BLaER1 (cell line): Measurements from ENCODE around the gene TASP1.

Source experiments
- H3K27ac ChIP-seq: shearing (Covaris generic); formaldehyde crosslinking; 2 replicates; pipeline ENCODE4 v1.8.1; 2022
- H3K27me3 ChIP-seq: shearing (Covaris generic); formaldehyde crosslinking; 2 replicates; pipeline ENCODE4 v1.8.1; 2022
- H3K36me3 ChIP-seq: shearing (Covaris generic); formaldehyde crosslinking; 2 replicates; pipeline ENCODE4 v1.8.1; 2022
- H3K4me1 ChIP-seq: shearing (Covaris generic); formaldehyde crosslinking; 2 replicates; pipeline ENCODE4 v1.8.1; 2022
- H3K4me2 ChIP-seq: shearing (Covaris generic); formaldehyde crosslinking; 2 replicates; pipeline ENCODE4 v1.8.1; 2022
- H3K4me3 ChIP-seq: shearing (Covaris generic); formaldehyde crosslinking; 2 replicates; pipeline ENCODE4 v1.8.1; 2022
- H3K9ac ChIP-seq: shearing (Covaris generic); formaldehyde crosslinking; 2 replicates; pipeline ENCODE4 v1.8.1; 2022
- H3K9me3 ChIP-seq: shearing (Covaris generic); formaldehyde crosslinking; 2 replicates; pipeline ENCODE4 v1.8.1; 2022
- H4K20me1 ChIP-seq: shearing (Covaris generic); formaldehyde crosslinking; 2 replicates; pipeline ENCODE4 v1.8.1; 2022
- Cebpa-rat ChIP-seq: shearing (Covaris generic); IDR thresholded peaks from 2 replicates; pipeline ENCODE4 v1.8.1; 2022

The TASP1 gene

DNA sequence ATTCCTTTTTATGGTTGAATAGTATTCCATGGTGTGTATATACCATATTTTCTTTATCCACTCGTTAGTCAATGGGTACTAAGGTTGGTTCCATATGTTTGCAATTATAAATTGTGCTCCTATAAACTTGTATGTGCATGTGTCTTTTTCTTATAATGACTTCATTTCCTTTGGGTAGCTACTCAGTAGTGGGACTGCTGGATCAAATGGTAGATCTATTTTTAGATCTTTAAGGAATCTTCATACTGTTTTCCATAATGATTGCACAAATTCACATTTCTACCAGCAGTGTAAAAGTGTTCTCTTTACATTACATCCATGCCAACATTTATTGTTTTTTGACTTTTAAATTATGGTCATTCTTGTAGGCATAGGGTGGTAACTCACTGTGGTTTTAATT lies 164.3 kb downstream of the TASP1 start:
- H3K27me3 ChIP-seq, result no peaks in the 10 kb centered on the region
- TF ChIP-seq Cebpa-rat, result no peak
- H3K4me2 ChIP-seq, result no peak overlapping the region
- no peaks in the 10 kb centered on the region for H3K4me1 ChIP-seq
- no peak overlapping the region for H3K4me3 ChIP-seq
- H3K27ac ChIP-seq, result no peak overlapping the region
- H3K9ac ChIP-seq, result no peak overlapping the region
- H3K36me3 ChIP-seq, result peaks cover 7% of the 10 kb centered on the region; the same call in 1 of the 2 replicates
- no peaks in the 10 kb centered on the region for H4K20me1 ChIP-seq
- H3K9me3 ChIP-seq, result 0 out of 2 replicates have a peak, but pooled peaks cover 3% of the 10 kb centered on the region

DNA sequence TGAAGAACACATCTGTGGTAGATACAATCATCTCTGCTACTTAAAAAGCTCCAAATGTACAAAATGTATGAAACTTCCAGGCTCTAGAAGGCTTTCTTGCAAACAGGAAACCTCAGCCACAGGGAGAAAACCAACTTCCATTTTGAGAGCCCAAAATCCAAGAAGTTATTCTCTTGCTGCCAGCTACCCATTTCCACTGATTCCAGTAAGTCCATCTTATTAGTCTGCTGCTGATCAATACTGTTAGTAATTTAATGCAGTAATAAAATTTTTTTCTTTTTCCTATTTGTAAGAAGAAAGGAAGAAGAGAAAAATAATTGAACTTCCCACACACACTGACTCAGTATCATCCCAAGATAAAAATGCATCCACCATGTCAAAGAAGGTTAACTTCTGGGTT lies 169.5 kb downstream of the TASP1 start:
- Histone ChIP-seq H4K20me1 (no peaks in the 10 kb centered on the region), H3K27me3 (no peaks in the 10 kb centered on the region), H3K4me2 (no peak overlapping the region), H3K4me1 (no peaks in the 10 kb centered on the region), H3K27ac (no peak overlapping the region), H3K9me3 (0 out of 2 replicates have a peak, but pooled peaks cover 3% of the 10 kb centered on the region), H3K4me3 (no peak overlapping the region), H3K36me3 (0 out of 2 replicates have a peak, but pooled peaks cover 5% of the 10 kb centered on the region), H3K9ac (no peak overlapping the region)
- no peak for TF ChIP-seq Cebpa-rat

DNA sequence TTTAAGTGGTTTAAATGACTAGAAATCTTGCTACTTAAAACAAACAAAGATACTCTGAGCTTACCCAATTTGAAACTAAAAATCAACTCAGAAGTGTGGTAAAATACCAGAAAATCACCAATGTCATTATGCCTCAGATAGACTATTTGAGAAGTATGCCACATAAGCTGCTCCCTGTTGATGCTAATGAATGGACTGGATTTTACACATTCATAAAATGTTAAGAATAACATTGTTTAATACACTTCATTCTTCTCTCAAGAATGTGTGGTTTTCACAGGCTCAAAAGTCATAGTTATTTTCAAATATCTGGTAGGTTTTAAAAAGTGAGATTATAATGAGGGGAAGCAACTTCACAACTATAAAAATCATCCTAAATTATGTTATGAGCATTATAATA lies 170.6 kb downstream of the TASP1 start:
- Histone ChIP-seq H3K4me3 (no peak overlapping the region), H3K36me3 (0 out of 2 replicates have a peak, but pooled peaks cover 5% of the 10 kb centered on the region), H3K27ac (no peak overlapping the region), H3K4me1 (no peaks in the 10 kb centered on the region), H3K9ac (no peak overlapping the region), H3K4me2 (no peak overlapping the region), H3K27me3 (no peaks in the 10 kb centered on the region), H3K9me3 (no peaks in the 10 kb centered on the region), H4K20me1 (no peaks in the 10 kb centered on the region)
- no peak for TF ChIP-seq Cebpa-rat

DNA sequence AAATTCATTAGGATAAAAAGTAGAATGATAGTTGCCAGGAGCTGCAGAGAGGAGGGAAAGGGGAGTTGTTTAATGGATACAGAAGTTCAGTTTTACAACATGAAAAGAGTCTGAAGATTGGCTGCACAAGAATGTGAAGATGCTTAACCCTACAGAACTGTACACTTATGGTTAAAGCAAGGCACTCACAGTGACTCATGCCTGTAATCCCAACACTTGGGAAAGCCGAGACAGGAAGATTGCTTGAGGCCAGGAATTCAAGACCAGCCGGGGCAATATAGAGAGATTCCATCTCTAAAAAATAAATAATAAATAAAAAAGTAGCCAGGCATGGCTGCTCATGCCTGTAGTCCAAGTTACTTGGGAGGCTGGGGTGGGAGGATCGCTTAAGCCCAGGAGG lies 174.0 kb downstream of the TASP1 start:
- H3K36me3 ChIP-seq, result no peaks in the 10 kb centered on the region
- no peak overlapping the region for H3K27ac ChIP-seq
- no peaks in the 10 kb centered on the region for H4K20me1 ChIP-seq
- H3K4me2 ChIP-seq, result no peak overlapping the region
- no peaks in the 10 kb centered on the region for H3K4me1 ChIP-seq
- H3K27me3 ChIP-seq, result no peaks in the 10 kb centered on the region
- H3K9ac ChIP-seq, result no peak overlapping the region
- H3K4me3 ChIP-seq, result no peak overlapping the region
- TF ChIP-seq Cebpa-rat, result no peak
- no peaks in the 10 kb centered on the region for H3K9me3 ChIP-seq

GRCh38 chr20:13461849-13462458 lies 176.8 kb downstream of the TASP1 start:
- Histone ChIP-seq H3K27me3 (no peaks in the 10 kb centered on the region), H4K20me1 (no peaks in the 10 kb centered on the region), H3K36me3 (no peaks in the 10 kb centered on the region), H3K9ac (no peak overlapping the region), H3K27ac (no peak overlapping the region), H3K4me3 (no peak overlapping the region), H3K4me1 (no peaks in the 10 kb centered on the region), H3K4me2 (no peak overlapping the region), H3K9me3 (no peaks in the 10 kb centered on the region)
- TF ChIP-seq Cebpa-rat, result no peak

DNA sequence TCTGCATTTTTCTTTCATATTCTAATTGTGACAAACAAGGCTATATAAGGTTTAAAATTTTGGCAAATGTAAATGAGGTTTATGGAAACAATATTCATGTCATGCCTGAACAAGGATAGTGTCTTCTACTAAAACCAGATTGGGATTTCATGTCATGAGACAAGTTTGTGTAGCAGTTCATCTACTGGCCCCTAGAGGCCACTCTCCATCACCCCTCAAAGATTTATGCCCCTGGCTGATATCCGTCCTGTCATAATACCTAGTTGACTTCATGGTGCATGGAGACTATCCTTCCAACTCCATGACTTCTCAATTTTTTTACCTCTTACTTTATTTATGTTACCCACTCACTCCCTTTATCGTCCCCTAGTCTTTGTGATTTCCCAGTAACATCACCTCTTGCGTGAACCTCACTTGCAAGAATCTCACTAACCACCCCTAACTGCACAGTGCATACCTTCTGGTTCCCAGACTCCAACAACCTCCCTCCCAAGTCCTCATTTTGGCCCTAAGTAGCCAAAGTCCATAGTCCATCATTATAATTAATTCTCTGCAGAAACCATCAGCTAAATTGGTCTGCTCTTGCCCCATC lies 179.8 kb downstream of the TASP1 start:
- no peaks in the 10 kb centered on the region for H4K20me1 ChIP-seq
- H3K4me1 ChIP-seq, result no peaks in the 10 kb centered on the region
- no peak overlapping the region for H3K4me3 ChIP-seq
- no peaks in the 10 kb centered on the region for H3K27me3 ChIP-seq
- TF ChIP-seq Cebpa-rat, result no peak
- H3K27ac ChIP-seq, result no peak overlapping the region
- no peaks in the 10 kb centered on the region for H3K9me3 ChIP-seq
- H3K36me3 ChIP-seq, result 0 out of 2 replicates have a peak, but pooled peaks cover 4% of the 10 kb centered on the region
- no peak overlapping the region for H3K4me2 ChIP-seq
- H3K9ac ChIP-seq, result no peak overlapping the region

GRCh38 chr20:13457487-13457886 lies 181.2 kb downstream of the TASP1 start:
- Histone ChIP-seq H3K4me1 (no peaks in the 10 kb centered on the region), H3K4me3 (no peak overlapping the region), H3K4me2 (no peak overlapping the region), H3K27ac (no peak overlapping the region), H3K9ac (no peak overlapping the region), H3K27me3 (no peaks in the 10 kb centered on the region), H3K9me3 (no peaks in the 10 kb centered on the region), H4K20me1 (no peaks in the 10 kb centered on the region), H3K36me3 (0 out of 2 replicates have a peak, but pooled peaks cover 4% of the 10 kb centered on the region)
- no peak for TF ChIP-seq Cebpa-rat

DNA sequence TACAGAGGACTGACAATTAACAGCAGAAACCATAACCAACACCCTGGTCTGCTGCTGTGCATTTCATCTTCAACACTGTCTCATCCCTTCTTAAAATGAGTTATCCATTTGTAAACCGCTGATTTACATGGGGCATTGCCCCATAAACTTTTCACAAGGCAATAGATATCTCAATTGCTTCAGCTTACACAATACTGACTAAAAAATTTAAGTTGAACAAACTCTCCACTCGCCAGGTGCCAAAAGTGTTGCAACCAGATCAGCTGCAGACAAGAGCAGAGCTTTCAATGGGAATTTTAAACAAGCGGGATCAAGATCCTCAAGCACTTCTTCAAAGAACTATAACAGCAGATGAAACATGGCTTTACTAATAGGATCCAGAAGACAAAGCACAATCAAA lies 183.0 kb downstream of the TASP1 start:
- Histone ChIP-seq H3K27me3 (no peaks in the 10 kb centered on the region), H3K4me1 (no peaks in the 10 kb centered on the region), H3K27ac (no peak overlapping the region), H3K9me3 (no peaks in the 10 kb centered on the region), H3K4me2 (no peak overlapping the region), H3K9ac (no peak overlapping the region), H4K20me1 (no peaks in the 10 kb centered on the region), H3K4me3 (no peak overlapping the region), H3K36me3 (0 out of 2 replicates have a peak, but pooled peaks cover 10% of the 10 kb centered on the region)
- no peak for TF ChIP-seq Cebpa-rat

DNA sequence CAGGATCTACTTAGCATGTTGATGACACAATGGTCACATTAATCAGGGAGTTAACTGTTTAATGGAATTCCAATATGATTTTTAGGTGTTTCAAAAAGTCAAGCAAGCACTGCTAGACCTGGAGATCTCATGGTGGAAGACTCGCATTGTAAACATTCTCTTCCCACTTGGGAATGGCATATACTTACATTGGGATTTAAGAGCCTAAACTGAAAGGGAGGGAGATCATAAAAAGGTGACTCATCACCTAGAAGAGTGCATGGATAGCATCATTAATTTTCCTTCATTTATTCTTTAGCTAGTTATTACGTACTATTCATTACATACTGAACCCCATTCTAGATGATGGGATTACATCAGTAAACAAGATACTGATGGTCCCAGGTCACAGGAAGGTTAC lies 185.4 kb downstream of the TASP1 start:
- H3K27ac ChIP-seq, result no peak overlapping the region

GRCh38 chr20:13452470-13453124 lies 186.1 kb downstream of the TASP1 start:
- no peak overlapping the region for H3K27ac ChIP-seq

More for the DNA sequence above, 185.4 kb downstream of the TASP1 start:
- Histone ChIP-seq H4K20me1 (no peaks in the 10 kb centered on the region), H3K4me2 (no peak overlapping the region), H3K4me3 (no peak overlapping the region), H3K9ac (no peak overlapping the region), H3K4me1 (no peaks in the 10 kb centered on the region), H3K36me3 (0 out of 2 replicates have a peak, but pooled peaks cover 10% of the 10 kb centered on the region), H3K27me3 (no peaks in the 10 kb centered on the region), H3K9me3 (no peaks in the 10 kb centered on the region)
- TF ChIP-seq Cebpa-rat, result no peak

More at GRCh38 chr20:13452470-13453124, 186.1 kb downstream of the TASP1 start:
- no peak for TF ChIP-seq Cebpa-rat
- Histone ChIP-seq H3K4me2 (no peak overlapping the region), H3K9me3 (no peaks in the 10 kb centered on the region), H3K4me3 (no peak overlapping the region), H4K20me1 (no peaks in the 10 kb centered on the region), H3K36me3 (0 out of 2 replicates have a peak, but pooled peaks cover 10% of the 10 kb centered on the region), H3K4me1 (no peaks in the 10 kb centered on the region), H3K9ac (no peak overlapping the region), H3K27me3 (no peaks in the 10 kb centered on the region)
